A673 (cell line): ENCODE data around the gene EHD4. TPM values are rescaled to one million over a fixed set of nuclear protein-coding genes. Genes with fewer than 3 reads are reported as not detected.

Experiments used
- BruUV-seq: library from RNA; stranded (reverse); fragments of 400-500 nt; replicated peaks from 2 replicates; lab custom pipeline; 2021; lab: Mats Ljungman, UMichigan
- CTCF ChIA-PET: fragments of 300-600 bp; sonication (Branson Sonifier 250); formaldehyde crosslinking; loops from one replicate; lab custom pipeline; 2022; ENCODE audit warnings: antibody characterized with exemption; lab: Charles Lee
- POLR2A ChIA-PET: fragments of 300-600 bp; sonication (Branson Sonifier 250); formaldehyde crosslinking; loops from one replicate; lab custom pipeline; 2022; ENCODE audit warnings: antibody characterized with exemption; ENCODE audit not compliant: low non-redundant PET; lab: Charles Lee
- DNase-seq: peaks from one replicate; pipeline ENCODE4 v3.0.0-alpha.2; 2015; ENCODE audit warnings: low spot score
- H3K27ac ChIP-seq: fragments of 200-600 bp; sonication (generic); 2 replicates; pipeline ENCODE4 v1.5.1; 2016; ENCODE audit warnings: mixed run types, low read depth, mild to moderate bottlenecking, mixed read lengths, antibody characterized with exemption, low read length; ENCODE audit not compliant: poor library complexity, severe bottlenecking
- H3K27me3 ChIP-seq: fragments of 200-600 bp; sonication (generic); replicated peaks from 2 replicates; pipeline ENCODE4 v1.6.1; 2017; ENCODE audit warnings: mixed run types, low read depth, mild to moderate bottlenecking, mixed read lengths, antibody characterized with exemption, low read length; ENCODE audit not compliant: insufficient read depth, poor library complexity
- H3K36me3 ChIP-seq: fragments of 200-600 bp; sonication (generic); 2 replicates; pipeline ENCODE4 v1.6.1; 2016; ENCODE audit warnings: mixed run types, mild to moderate bottlenecking, mixed read lengths, antibody characterized with exemption, low read length; ENCODE audit not compliant: insufficient read depth, poor library complexity, severe bottlenecking
- H3K4me1 ChIP-seq: fragments of 200-600 bp; sonication (generic); 2 replicates; pipeline ENCODE4 v1.6.1; 2017; ENCODE audit warnings: mixed run types, mild to moderate bottlenecking, mixed read lengths, antibody characterized with exemption, low read length; ENCODE audit not compliant: insufficient read depth, poor library complexity, severe bottlenecking
- H3K4me3 ChIP-seq: fragments of 200-600 bp; sonication (generic); 2 replicates; pipeline ENCODE4 v1.5.1; 2016; ENCODE audit warnings: low read depth, mixed run types, mild to moderate bottlenecking, mixed read lengths, low read length; ENCODE audit not compliant: poor library complexity, severe bottlenecking
- H3K9me3 ChIP-seq: fragments of 200-600 bp; sonication (generic); 2 replicates; pipeline ENCODE4 v1.6.1; 2016; ENCODE audit warnings: mixed run types, low read depth, mild to moderate bottlenecking, mixed read lengths, antibody characterized with exemption, low read length; ENCODE audit not compliant: poor library complexity, severe bottlenecking
- EZH2 ChIP-seq: fragments of 200-600 bp; sonication (generic); IDR thresholded peaks from 2 replicates; pipeline ENCODE4 v1.6.1; 2017; ENCODE audit warnings: borderline replicate concordance, low read depth, mild to moderate bottlenecking, mixed read lengths, antibody characterized with exemption, low read length; ENCODE audit not compliant: poor library complexity, severe bottlenecking
- intact Hi-C: fragments of 100-400 bp; cut with micrococcal nuclease; formaldehyde crosslinking; loops from one replicate; pipeline ENCODE4 v1.10.0; 2022; ENCODE audit not compliant: unreplicated experiment
- total RNA-seq: library from RNA; stranded (reverse); gene quantifications from 2 replicates; pipeline ENCODE4 v1.2.3, GENCODE V29; 2021
- TF ChIP-seq, protein P1 (sequence below): fragments of 300-800, 200-600 bp; sonication (generic); conservative IDR thresholded peaks from 2 replicates; pipeline ENCODE4 v1.5.1; 2017; ENCODE audit warnings: low read depth, mild to moderate bottlenecking, antibody characterized with exemption, low read length, moderate library complexity, mixed read lengths

The EHD4 gene
- total RNA-seq, 1 experiment from 2014 or later = 29.4 TPM

DNA sequence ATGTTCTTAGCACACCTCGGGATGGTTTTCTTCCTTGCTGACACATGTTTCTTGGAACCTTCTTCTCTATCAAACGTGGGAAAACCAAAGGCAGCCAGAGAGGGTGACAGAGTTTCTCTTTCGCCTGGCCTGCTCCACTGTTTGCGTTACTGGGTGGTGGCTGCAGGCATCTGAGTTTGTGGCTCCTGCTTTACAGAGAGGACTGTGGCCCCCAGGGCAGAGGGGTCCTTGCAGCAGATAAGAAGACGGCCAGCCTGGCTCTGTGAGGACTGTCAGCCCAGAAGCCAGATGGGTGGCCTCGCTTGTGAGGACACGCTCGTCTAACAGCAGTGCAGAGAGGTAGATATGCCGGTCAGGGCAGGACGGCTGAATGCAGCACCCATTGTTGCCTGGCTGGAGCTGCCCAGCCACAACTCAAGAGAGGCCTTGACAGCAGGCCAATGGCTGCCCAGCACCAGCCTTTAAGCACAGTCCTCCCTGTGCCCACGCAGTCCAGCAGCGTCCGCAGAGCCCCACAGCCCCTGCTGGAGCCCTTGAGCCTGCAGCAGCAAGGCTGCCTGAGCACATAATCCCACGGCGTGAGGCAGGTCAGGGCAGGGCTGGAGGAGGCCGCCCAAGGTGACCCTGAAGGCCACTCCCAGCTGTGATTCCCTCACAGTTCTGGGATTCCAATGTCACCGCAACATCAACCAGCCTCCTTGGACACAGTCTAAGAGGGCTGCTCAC lies 63.5 kb downstream of the EHD4 start:
- ChIA-PET CTCF (no interaction called here), POLR2A (no interaction called here)
- no peaks in the 10 kb centered on the region for H3K9me3 ChIP-seq
- DNase-seq = no peak
- no peaks in the 10 kb centered on the region for H3K27me3 ChIP-seq
- no TSS peak for BruUV-seq
- H3K4me1 ChIP-seq = no peaks in the 10 kb centered on the region
- TF ChIP-seq, protein P1, sequence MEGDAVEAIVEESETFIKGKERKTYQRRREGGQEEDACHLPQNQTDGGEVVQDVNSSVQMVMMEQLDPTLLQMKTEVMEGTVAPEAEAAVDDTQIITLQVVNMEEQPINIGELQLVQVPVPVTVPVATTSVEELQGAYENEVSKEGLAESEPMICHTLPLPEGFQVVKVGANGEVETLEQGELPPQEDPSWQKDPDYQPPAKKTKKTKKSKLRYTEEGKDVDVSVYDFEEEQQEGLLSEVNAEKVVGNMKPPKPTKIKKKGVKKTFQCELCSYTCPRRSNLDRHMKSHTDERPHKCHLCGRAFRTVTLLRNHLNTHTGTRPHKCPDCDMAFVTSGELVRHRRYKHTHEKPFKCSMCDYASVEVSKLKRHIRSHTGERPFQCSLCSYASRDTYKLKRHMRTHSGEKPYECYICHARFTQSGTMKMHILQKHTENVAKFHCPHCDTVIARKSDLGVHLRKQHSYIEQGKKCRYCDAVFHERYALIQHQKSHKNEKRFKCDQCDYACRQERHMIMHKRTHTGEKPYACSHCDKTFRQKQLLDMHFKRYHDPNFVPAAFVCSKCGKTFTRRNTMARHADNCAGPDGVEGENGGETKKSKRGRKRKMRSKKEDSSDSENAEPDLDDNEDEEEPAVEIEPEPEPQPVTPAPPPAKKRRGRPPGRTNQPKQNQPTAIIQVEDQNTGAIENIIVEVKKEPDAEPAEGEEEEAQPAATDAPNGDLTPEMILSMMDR = no peak
- no peak for TF ChIP-seq EZH2
- no peak overlapping the region for H3K4me3 ChIP-seq
- intact Hi-C loops = loop anchor here (10.0 kb wide), 1 partner anchor 354 kb away; the partner anchor contains the start of gene TYRO3
- peaks cover 6% of the 10 kb centered on the region for H3K36me3 ChIP-seq
- H3K27ac ChIP-seq = no peak overlapping the region

DNA sequence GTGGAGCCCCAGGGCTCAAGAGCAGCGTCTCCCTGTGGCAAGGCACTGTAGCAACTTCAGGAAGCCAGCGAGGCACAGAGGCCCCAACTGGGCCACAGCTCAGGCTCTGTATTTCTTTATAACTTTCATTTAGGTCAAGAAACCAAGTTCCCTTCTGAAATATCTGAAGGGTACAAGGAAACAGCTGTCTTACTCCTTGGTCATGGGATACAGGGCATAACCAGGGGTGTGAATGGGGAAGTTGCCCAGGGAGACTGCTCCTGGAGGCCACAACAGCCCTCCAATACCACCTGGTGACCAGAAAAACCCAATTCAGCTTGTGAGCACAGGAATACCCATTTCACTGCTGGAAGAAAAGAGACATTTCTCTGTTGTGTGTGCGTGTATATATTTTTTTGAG lies 65.2 kb downstream of the EHD4 start:
- TF ChIP-seq EZH2 = no peak
- TF ChIP-seq, protein P1 = no peak
- Histone ChIP-seq H3K4me3 (no peak overlapping the region), H3K27me3 (no peaks in the 10 kb centered on the region), H3K27ac (no peak overlapping the region), H3K4me1 (no peaks in the 10 kb centered on the region), H3K36me3 (peaks cover 6% of the 10 kb centered on the region), H3K9me3 (no peaks in the 10 kb centered on the region)
- BruUV-seq = no TSS peak
- intact Hi-C loops = loop anchor here (10.0 kb wide), 1 partner anchor 352 kb away; the partner anchor contains the start of gene TYRO3
- DNase-seq = no peak
- CTCF ChIA-PET = interaction anchor here (0.5 kb wide), 1 partner anchor 126 kb away, joined by 4 read pairs; no protein-coding TSS in a partner anchor
- POLR2A ChIA-PET = no interaction called here

DNA sequence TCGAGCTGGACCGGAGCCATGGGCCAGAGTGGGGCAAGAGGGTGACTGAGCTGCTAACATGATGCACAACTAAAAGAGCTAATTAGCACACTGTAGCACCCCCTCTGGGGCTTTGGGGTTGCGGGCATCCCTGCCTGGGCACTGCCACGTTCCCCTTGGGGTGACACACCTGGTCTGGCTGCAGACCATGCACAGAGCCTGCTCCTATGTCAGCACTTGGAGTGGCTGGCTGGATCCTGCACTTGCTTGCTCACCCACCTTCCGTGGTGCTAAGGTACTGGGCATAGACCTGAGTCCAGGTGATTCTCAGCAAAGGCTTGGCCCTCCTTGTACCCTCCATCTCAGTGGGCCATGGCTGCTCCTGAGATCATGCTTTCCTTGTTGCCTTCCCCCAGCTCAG lies 65.7 kb downstream of the EHD4 start:
- Histone ChIP-seq H3K4me1 (no peaks in the 10 kb centered on the region), H3K9me3 (no peaks in the 10 kb centered on the region), H3K36me3 (peaks cover 6% of the 10 kb centered on the region), H3K27me3 (no peaks in the 10 kb centered on the region), H3K27ac (no peak overlapping the region), H3K4me3 (no peak overlapping the region)
- intact Hi-C loops = loop anchor here (10.0 kb wide), 1 partner anchor 352 kb away; the partner anchor contains the start of gene TYRO3
- no peak for DNase-seq
- TF ChIP-seq EZH2 = no peak
- TF ChIP-seq, protein P1 = no peak
- ChIA-PET POLR2A (interaction anchor here (0.6 kb wide), 1 partner anchor 8 kb away, joined by 3 read pairs; no protein-coding TSS in a partner anchor), CTCF (interaction anchor here (0.5 kb wide), 1 partner anchor 126 kb away, joined by 4 read pairs; no protein-coding TSS in a partner anchor)
- BruUV-seq = no TSS peak
